Measurements from ENCODE around the gene FAT3. TPM values are rescaled to one million over a fixed set of nuclear protein-coding genes. Genes with fewer than 3 reads are reported as not detected.

The FAT3 gene
- total and polyA plus RNA-seq, 2 of the 13 experiments (the other 11 are each of a cell fraction or from before 2014, with no cell fraction given), result not detected

DNA sequence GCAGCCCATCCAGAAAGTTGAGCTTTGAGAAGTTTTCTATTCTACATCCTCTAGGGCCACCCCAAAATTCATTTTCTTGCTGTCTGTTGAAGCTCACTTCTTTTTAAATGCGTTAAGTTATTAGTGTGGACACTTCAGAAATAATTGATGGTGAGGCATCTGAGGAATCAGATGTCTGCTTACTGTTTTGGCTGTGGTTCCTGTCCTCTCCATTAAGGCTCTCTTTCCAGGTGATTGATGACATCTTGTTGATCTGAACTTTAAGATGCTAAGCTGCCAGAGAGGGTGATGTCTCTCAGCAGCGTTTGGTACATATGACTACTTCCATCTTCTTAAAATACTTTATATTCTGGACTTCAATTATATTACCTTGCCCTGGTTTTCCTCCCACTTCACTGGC lies 45.2 kb downstream of the FAT3 start:
- FAIRE-seq, result no peak
- Histone ChIP-seq H3K4me2 (ENCODE audit: low read depth, low read length) (no peak overlapping the region), H3K36me3 (replicated peaks in 1 of 2; ENCODE audit: control insufficient read depth in 1 of 2, insufficient read depth in 2 of 2, low read length in 2 of 2) (no peaks in the 10 kb centered on the region), H4K20me1 (ENCODE audit: insufficient read depth, low read length) (no peaks in the 10 kb centered on the region), H3K79me2 (ENCODE audit: insufficient read depth, low read length) (no peaks in the 10 kb centered on the region), H2AFZ (ENCODE audit: low read length) (no peak overlapping the region), H3K4me1 (ENCODE audit: insufficient read depth, low read length) (no peaks in the 10 kb centered on the region), H3K9ac (ENCODE audit: insufficient read depth, low read depth, low read length) (no peak overlapping the region), H3K27ac (ENCODE audit: extremely low read length, insufficient read depth, low read length) (no peak overlapping the region), H3K27me3 (ENCODE audit: control insufficient read depth in 1 of 2, insufficient read depth in 2 of 2, low read length in 2 of 2) (no peaks in the 10 kb centered on the region), H3K9me3 (ENCODE audit: low read length) (no peaks in the 10 kb centered on the region), H3K4me3 (replicated peaks in 1 of 3; ENCODE audit: insufficient read depth in 1 of 3, low read depth in 2 of 3, low read length in 3 of 3) (no peak overlapping the region)
- 38% methylated on average over 2 of the region's 2 CpGs for WGBS (ENCODE audit: low lambda C conversion rate)
- no peak for DNase-seq (ENCODE audit: low spot score)
- no peak for ATAC-seq
- intact Hi-C loops (cut with micrococcal nuclease; ENCODE audit: unreplicated experiment) (no loop called here), in situ Hi-C loops (cut with HindIII; ENCODE audit: extremely low pct_ligation_motif_present, low pct_unique_long_range_greater_than_20kb) (no loop called here)
- BruUV-seq (replicated peaks), result no TSS peak
- TF ChIP-seq JUN (CRISPR knock-in tag; IDR thresholded peaks at IDR 0.05) (no peak), KDM2A (CRISPR knock-in tag; IDR thresholded peaks at IDR 0.05; ENCODE audit: borderline replicate concordance, low read depth) (no peak), FOXO1 (CRISPR knock-in tag; IDR thresholded peaks at IDR 0.05) (no peak), SIX1 (CRISPR knock-in tag; IDR thresholded peaks at IDR 0.05; ENCODE audit: borderline replicate concordance) (no peak), TCF7L2 (IDR thresholded peaks at IDR 0.05; ENCODE audit: low read depth, low read length) (no peak), ZNF570 (CRISPR knock-in tag; IDR thresholded peaks at IDR 0.05; ENCODE audit: borderline replicate concordance) (no peak), NCOA5 (CRISPR knock-in tag; IDR thresholded peaks at IDR 0.05) (no peak), ZEB1 (IDR thresholded peaks at IDR 0.05; ENCODE audit: insufficient replicate concordance, low read depth) (no peak), ZNF317 (CRISPR knock-in tag; IDR thresholded peaks at IDR 0.05) (no peak), ZNF703 (CRISPR knock-in tag; IDR thresholded peaks at IDR 0.05; ENCODE audit: borderline replicate concordance) (no peak), ZNF350 (CRISPR knock-in tag; IDR thresholded peaks at IDR 0.05; ENCODE audit: borderline replicate concordance, low read depth) (no peak), MTF2 (CRISPR knock-in tag; IDR thresholded peaks at IDR 0.05; ENCODE audit: borderline replicate concordance) (no peak), BHLHE40 (IDR thresholded peaks at IDR 0.05; ENCODE audit: low read length) (no peak), ZNF546 (CRISPR knock-in tag; conservative IDR thresholded peaks at IDR 0.05) (no peak), POGZ (CRISPR knock-in tag; IDR thresholded peaks at IDR 0.05) (no peak), CENPT (CRISPR knock-in tag; IDR thresholded peaks at IDR 0.05; ENCODE audit: low read depth) (no peak), DZIP1 (CRISPR knock-in tag; IDR thresholded peaks at IDR 0.05) (no peak)
- TF ChIP-seq, protein P1, sequence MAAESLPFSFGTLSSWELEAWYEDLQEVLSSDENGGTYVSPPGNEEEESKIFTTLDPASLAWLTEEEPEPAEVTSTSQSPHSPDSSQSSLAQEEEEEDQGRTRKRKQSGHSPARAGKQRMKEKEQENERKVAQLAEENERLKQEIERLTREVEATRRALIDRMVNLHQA (CRISPR knock-in tag; IDR thresholded peaks at IDR 0.05), result no peak
- TF ChIP-seq, protein P2, sequence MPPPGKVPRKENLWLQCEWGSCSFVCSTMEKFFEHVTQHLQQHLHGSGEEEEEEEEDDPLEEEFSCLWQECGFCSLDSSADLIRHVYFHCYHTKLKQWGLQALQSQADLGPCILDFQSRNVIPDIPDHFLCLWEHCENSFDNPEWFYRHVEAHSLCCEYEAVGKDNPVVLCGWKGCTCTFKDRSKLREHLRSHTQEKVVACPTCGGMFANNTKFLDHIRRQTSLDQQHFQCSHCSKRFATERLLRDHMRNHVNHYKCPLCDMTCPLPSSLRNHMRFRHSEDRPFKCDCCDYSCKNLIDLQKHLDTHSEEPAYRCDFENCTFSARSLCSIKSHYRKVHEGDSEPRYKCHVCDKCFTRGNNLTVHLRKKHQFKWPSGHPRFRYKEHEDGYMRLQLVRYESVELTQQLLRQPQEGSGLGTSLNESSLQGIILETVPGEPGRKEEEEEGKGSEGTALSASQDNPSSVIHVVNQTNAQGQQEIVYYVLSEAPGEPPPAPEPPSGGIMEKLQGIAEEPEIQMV (CRISPR knock-in tag; IDR thresholded peaks at IDR 0.05; ENCODE audit: low read depth), result no peak
- TF ChIP-seq, protein P3, sequence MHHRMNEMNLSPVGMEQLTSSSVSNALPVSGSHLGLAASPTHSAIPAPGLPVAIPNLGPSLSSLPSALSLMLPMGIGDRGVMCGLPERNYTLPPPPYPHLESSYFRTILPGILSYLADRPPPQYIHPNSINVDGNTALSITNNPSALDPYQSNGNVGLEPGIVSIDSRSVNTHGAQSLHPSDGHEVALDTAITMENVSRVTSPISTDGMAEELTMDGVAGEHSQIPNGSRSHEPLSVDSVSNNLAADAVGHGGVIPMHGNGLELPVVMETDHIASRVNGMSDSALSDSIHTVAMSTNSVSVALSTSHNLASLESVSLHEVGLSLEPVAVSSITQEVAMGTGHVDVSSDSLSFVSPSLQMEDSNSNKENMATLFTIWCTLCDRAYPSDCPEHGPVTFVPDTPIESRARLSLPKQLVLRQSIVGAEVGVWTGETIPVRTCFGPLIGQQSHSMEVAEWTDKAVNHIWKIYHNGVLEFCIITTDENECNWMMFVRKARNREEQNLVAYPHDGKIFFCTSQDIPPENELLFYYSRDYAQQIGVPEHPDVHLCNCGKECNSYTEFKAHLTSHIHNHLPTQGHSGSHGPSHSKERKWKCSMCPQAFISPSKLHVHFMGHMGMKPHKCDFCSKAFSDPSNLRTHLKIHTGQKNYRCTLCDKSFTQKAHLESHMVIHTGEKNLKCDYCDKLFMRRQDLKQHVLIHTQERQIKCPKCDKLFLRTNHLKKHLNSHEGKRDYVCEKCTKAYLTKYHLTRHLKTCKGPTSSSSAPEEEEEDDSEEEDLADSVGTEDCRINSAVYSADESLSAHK (CRISPR knock-in tag; IDR thresholded peaks at IDR 0.05; ENCODE audit: borderline replicate concordance), result no peak
- ChIA-PET CTCF (ENCODE audit: low intra/inter-chr PET ratio, low total read pairs) (no interaction called here), POLR2A (no interaction called here)
